AG04450 (cell line): Measurements from ENCODE around the gene B4GALT1. TPM values are rescaled to one million over a fixed set of nuclear protein-coding genes. Genes with fewer than 3 reads are reported as not detected.

Experiments used
- CTCF ChIA-PET: fragments of 300-600, 350-600 bp; formaldehyde crosslinking; extraction: SDS; loops from one replicate; lab custom pipeline; 2022; ENCODE audit warnings: antibody characterized with exemption, inconsistent platforms; lab: Charles Lee
- POLR2A ChIA-PET: fragments of 350-600 bp; formaldehyde crosslinking; extraction: SDS; loops from one replicate; lab custom pipeline; 2021; ENCODE audit warnings: antibody characterized with exemption, inconsistent platforms; lab: Yijun Ruan, JAX
- DNase-seq: peaks from one replicate; pipeline ENCODE4 v3.0.0-alpha.2; 2011; ENCODE audit warnings: low read depth, low spot score
- H3K27ac ChIP-seq: one replicate; pipeline ENCODE4 v1.5.1; 2012; ENCODE audit warnings: low read depth, low read length, control low read depth
- H3K27me3 ChIP-seq: one replicate; pipeline ENCODE4 v1.6.0; 2012; ENCODE audit warnings: low read length; ENCODE audit not compliant: control insufficient read depth, insufficient read depth
- H3K4me3 ChIP-seq: 2 replicates; pipeline ENCODE4 v1.5.1; 2011; ENCODE audit warnings: mild to moderate bottlenecking, low read depth, low read length, control low read depth
- H3K9me3 ChIP-seq: 2 replicates; pipeline ENCODE4 v1.5.1; 2012; ENCODE audit warnings: low read length; ENCODE audit not compliant: control insufficient read depth, insufficient read depth
- CTCF ChIP-seq: IDR thresholded peaks from 2 replicates; pipeline ENCODE4 v1.5.1; 2011; ENCODE audit warnings: low read depth, low read length, control low read depth, inconsistent platforms
- polyA plus RNA-seq: library from polyadenylated mRNA; depleted of rRNA; stranded (reverse); fragments of >200 nt; gene quantifications from 2 replicates; pipeline ENCODE4 v1.2.3, GENCODE V29; 2011

B4GALT1 gene
- polyA plus RNA-seq, 1 experiment, result 57.0 TPM

DNA sequence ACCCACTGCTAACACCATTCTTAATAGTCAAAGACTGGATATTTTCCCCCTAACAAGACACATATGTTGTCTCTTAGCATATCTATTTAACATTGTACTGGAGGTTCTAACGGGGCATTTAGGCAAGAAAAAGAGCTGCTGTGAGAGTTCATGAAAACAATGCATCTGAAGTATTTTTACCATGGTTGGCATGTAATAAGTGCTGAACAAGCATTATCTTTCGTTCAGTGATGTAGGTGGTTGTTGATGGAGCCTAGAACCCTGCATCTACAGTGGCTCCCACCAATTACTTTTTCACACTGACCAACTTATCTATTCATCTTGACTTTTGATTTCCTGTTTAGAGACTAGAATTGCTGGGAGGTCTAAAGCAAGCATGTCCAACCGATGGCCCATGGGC lies 12.8 kb downstream of the B4GALT1 start:
- no peak for TF ChIP-seq CTCF
- no peak for DNase-seq
- H3K27ac ChIP-seq, result no peak overlapping the region
- H3K9me3 ChIP-seq, result no peaks in the 10 kb centered on the region
- no peaks in the 10 kb centered on the region for H3K27me3 ChIP-seq
- CTCF ChIA-PET, result no interaction called here
- POLR2A ChIA-PET, result interaction anchor here (0.6 kb wide), 1 partner anchor 1007 kb away, joined by 3 read pairs; no protein-coding TSS in a partner anchor
- no peak overlapping the region for H3K4me3 ChIP-seq

DNA sequence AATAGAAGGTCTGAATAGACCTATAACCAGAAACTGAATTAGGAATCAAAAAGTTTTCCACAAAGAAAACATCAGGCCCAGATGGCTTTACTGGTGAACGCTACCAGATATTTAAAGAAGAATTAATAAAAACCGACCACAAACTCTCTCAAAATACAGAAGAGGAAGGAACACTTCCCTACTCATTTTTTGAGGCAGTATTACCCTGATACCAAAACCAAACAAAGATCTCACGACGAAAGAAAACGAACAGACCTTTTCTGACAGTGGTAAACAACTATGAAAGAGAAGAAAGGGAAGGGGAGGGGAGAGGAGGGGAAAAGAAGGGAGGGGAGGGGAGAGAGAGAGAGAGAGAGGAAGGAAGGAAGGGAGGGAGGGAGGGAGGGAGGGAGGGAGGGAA lies 13.5 kb downstream of the B4GALT1 start:
- no peaks in the 10 kb centered on the region for H3K9me3 ChIP-seq
- no peak overlapping the region for H3K4me3 ChIP-seq
- no peaks in the 10 kb centered on the region for H3K27me3 ChIP-seq
- no peak for DNase-seq
- no peak for TF ChIP-seq CTCF
- CTCF ChIA-PET, result no interaction called here
- H3K27ac ChIP-seq, result no peak overlapping the region
- POLR2A ChIA-PET, result no interaction called here

DNA sequence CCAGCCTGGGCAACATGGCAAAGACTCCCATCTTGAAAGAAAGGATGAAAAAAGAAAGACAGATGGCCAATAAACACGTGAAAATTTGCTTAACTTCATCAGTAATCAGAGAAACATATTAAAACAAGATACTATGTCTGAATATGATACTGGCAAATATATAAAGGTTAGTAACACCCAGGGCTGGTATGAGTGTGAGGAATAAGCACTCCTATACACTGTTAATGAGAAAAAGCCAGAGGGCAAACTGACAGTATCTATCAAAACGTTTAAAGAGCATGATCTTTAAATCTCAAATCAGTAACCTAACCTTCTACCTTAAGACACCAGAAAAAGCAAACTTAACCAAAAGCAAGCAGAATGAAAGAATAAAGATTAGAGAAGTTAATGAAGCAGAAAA lies 14.1 kb downstream of the B4GALT1 start:
- Histone ChIP-seq H3K27ac (no peak overlapping the region), H3K9me3 (no peaks in the 10 kb centered on the region), H3K27me3 (no peaks in the 10 kb centered on the region), H3K4me3 (no peak overlapping the region)
- POLR2A ChIA-PET, result no interaction called here
- CTCF ChIA-PET, result no interaction called here
- TF ChIP-seq CTCF, result no peak
- no peak for DNase-seq

DNA sequence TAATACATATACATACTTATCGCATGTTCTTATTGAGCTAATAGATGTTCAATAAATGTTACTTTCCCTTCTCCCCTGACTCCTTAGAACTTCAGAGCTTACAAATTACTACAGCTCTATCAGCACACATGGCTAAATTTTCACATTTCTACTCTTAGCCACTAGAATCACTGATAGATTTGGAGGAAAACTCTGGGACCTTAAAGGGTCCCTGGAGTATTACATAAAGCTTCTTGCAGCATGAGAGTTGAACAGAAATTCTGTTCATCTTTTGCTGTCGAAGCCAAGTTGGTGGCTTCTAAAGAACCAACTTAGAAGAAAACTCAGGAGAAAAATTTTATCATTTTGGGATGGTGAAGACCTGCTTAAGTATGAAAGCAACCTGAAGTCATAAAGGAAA lies 15.5 kb downstream of the B4GALT1 start:
- Histone ChIP-seq H3K4me3 (peak overlapping the region; percentile 35; the same call in 1 of the 2 replicates), H3K9me3 (no peaks in the 10 kb centered on the region), H3K27me3 (no peaks in the 10 kb centered on the region), H3K27ac (peak overlapping the region; percentile 85)
- DNase-seq, result no peak
- no peak for TF ChIP-seq CTCF
- ChIA-PET CTCF (interaction anchor here (0.6 to 2.1 kb wide), 6 partner anchors 10 to 301 kb away, joined by 3 to 10 read pairs (median 4); no protein-coding TSS in a partner anchor), POLR2A (interaction anchor here (0.8 to 2.0 kb wide), 6 partner anchors 9 to 127 kb away, joined by 3 to 13 read pairs (median 8); partner anchors contain the start of genes B4GALT1 and DNAJA1)

GRCh38 chr9:33151007-33151557 lies 16.1 kb downstream of the B4GALT1 start:
- Histone ChIP-seq H3K27ac (peak overlapping the region; percentile 85), H3K27me3 (no peaks in the 10 kb centered on the region), H3K4me3 (peak overlapping the region; percentile 35), H3K9me3 (no peaks in the 10 kb centered on the region)
- CTCF ChIA-PET, result interaction anchor here (0.6 to 2.1 kb wide), 6 partner anchors 10 to 302 kb away, joined by 3 to 10 read pairs (median 4); no protein-coding TSS in a partner anchor
- POLR2A ChIA-PET, result interaction anchor here (0.6 to 2.0 kb wide), 7 partner anchors 10 to 126 kb away, joined by 3 to 13 read pairs (median 5); partner anchors contain the start of genes B4GALT1, DNAJA1 and SMU1
- DNase-seq, result peak; percentile 90
- TF ChIP-seq CTCF, result no peak
